Testis (tissue), 3 donors: Measurements from ENCODE around the gene ZFAND6. TPM values are rescaled to one million over a fixed set of nuclear protein-coding genes. Genes with fewer than 3 reads are reported as not detected.

Experiments
- DNase-seq: peaks from one replicate; pipeline ENCODE4 v3.0.0-alpha.2; 2019
- H3K27ac ChIP-seq, 2 donors: fragments of 200-600 bp; sonication (generic); one replicate each; pipeline ENCODE4 v1.5.1; 2019
- H3K27me3 ChIP-seq: fragments of 200-600 bp; sonication (generic); one replicate; pipeline ENCODE4 v1.5.1; 2019
- H3K36me3 ChIP-seq: fragments of 200-600 bp; sonication (generic); one replicate; pipeline ENCODE4 v1.5.1; 2017; ENCODE audit warnings: low read depth; ENCODE audit errors: missing control alignments
- H3K4me1 ChIP-seq: fragments of 200-600 bp; sonication (generic); one replicate; pipeline ENCODE4 v1.5.1; 2019
- H3K4me3 ChIP-seq, 2 donors: fragments of 200-600 bp; sonication (generic); one replicate each; pipeline ENCODE4 v1.5.1; 2017 to 2019
- H3K9me3 ChIP-seq: fragments of 200-600 bp; sonication (generic); one replicate; pipeline ENCODE4 v1.5.1; 2017
- POLR2A ChIP-seq: fragments of 450-650 bp; IDR thresholded peaks from one replicate; pipeline ENCODE4 v1.6.1; 2017; ENCODE audit warnings: antibody characterized with exemption, mild to moderate bottlenecking, moderate library complexity
- WGBS, 2 donors: methylation state at CpG; one replicate each; pipeline ENCODE4 v1.1.5; 2018; 5-methylcytosine and 5-hydroxymethylcytosine counted together
- intact Hi-C: fragments of 100-400 bp; cut with DNase I; formaldehyde crosslinking; loops from one replicate; pipeline ENCODE4 v1.15.1; 2023; ENCODE audit warnings: low total_unique reads
- polyA plus RNA-seq: library from polyadenylated mRNA; stranded (reverse); fragments of 350-450 nt; fragmentation: Illumina TruSeq; extraction: RNeasy Lipid Tissue Mini Kit (QIAGEN cat#74804); gene quantifications from one replicate; pipeline ENCODE4 v1.2.3, GENCODE V29; 2014; ENCODE audit warnings: low read depth, low replicate concordance; ENCODE audit not compliant: insufficient read depth
- total RNA-seq, 2 donors: library from RNA; depleted of rRNA; stranded (reverse); fragments of >200 nt; gene quantifications; one replicate each; pipeline ENCODE4 v1.2.3, GENCODE V29; 2016
- TF ChIP-seq, protein P1 (sequence below), 3 experiments: fragments of 450-650 bp in 2 of 3; fragments of 200-600 bp in 1 of 3; sonication (generic) in 1 of 3; IDR thresholded peaks; one replicate each; pipeline ENCODE4 v1.5.1; 2016 to 2019; ENCODE audit warnings: antibody characterized with exemption in 3 of 3, mild to moderate bottlenecking in 2 of 3, moderate library complexity in 1 of 3

The ZFAND6 gene
- total and polyA plus RNA-seq, 3 donors from 2014 or later, result 220 to 255 (median 251) TPM

DNA sequence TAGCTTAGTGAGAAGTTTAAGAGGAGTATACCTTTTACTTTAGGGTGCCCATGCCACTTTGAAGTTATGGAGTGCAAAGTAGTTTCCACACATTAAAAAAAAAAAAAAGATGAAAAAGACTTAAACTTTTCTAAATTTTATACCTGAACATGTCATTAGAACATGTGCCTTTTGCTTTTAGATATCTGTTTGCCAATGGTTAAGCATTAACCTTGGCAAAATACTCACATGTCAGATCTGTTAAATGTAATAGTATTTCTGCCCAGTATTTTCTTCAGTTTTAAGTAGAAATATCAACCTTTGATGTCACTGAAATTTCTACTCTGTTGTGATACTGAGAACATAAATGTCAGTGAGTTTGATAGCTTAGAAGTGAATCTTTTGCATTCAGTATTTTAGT lies 12.2 kb downstream of the ZFAND6 start:
- intact Hi-C loops, result no loop called here
- Histone ChIP-seq H3K27ac (peak overlapping the region; percentile 9 to 42), H3K9me3 (no peaks in the 10 kb centered on the region), H3K4me3 (no peak overlapping the region), H3K27me3 (no peaks in the 10 kb centered on the region), H3K36me3 (no peaks in the 10 kb centered on the region), H3K4me1 (peaks cover 4% of the 10 kb centered on the region)
- TF ChIP-seq POLR2A, result no peak
- TF ChIP-seq, protein P1, sequence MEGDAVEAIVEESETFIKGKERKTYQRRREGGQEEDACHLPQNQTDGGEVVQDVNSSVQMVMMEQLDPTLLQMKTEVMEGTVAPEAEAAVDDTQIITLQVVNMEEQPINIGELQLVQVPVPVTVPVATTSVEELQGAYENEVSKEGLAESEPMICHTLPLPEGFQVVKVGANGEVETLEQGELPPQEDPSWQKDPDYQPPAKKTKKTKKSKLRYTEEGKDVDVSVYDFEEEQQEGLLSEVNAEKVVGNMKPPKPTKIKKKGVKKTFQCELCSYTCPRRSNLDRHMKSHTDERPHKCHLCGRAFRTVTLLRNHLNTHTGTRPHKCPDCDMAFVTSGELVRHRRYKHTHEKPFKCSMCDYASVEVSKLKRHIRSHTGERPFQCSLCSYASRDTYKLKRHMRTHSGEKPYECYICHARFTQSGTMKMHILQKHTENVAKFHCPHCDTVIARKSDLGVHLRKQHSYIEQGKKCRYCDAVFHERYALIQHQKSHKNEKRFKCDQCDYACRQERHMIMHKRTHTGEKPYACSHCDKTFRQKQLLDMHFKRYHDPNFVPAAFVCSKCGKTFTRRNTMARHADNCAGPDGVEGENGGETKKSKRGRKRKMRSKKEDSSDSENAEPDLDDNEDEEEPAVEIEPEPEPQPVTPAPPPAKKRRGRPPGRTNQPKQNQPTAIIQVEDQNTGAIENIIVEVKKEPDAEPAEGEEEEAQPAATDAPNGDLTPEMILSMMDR (IDR thresholded peaks at IDR 0.05), result no peak
- no peak for DNase-seq

DNA sequence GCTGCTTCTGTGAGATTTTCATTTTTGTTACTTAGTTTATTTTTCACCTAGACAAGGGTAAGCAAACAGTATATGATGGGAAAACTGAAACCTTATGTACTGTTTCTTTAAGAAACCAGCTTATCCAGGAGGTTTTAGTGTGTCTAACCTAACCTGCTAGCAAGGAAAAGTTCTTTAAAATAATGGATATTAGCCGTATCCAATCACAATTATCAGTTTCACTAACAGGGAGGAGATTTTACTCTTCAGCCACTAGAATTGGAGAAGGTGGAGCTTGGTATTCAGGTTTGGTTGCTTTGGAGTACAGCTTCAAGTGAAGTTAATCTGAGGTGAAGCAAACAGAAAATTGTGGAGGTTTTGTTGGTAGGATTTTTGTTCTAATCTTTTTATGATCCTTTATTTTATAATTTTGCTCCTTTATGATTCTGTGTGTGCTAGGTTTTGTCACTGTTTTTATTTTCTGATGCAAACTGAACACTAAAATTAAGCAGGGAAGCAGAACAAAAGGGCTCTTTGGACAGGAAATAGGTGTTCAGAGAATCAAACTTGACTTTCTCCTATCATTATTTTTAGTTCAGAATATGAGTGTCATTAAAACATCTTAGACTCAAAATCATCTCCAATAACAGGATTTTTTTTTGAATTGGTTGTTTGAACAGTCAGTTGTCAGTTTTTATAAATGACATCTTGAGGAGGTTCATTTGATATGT lies 13.0 kb downstream of the ZFAND6 start:
- Histone ChIP-seq H3K27me3 (no peaks in the 10 kb centered on the region), H3K9me3 (no peaks in the 10 kb centered on the region), H3K4me1 (peaks cover 4% of the 10 kb centered on the region), H3K36me3 (no peaks in the 10 kb centered on the region), H3K27ac (peak overlapping the region; percentile 9 to 42), H3K4me3 (peak overlapping the region in 1 of 2 donors; percentile 29)
- WGBS, 2 donors, result 7 to 16% methylated on average over 1 of the region's 1 CpG
- no peak for DNase-seq
- intact Hi-C loops, result no loop called here
- TF ChIP-seq, protein P1 (IDR thresholded peaks at IDR 0.05), result no peak

DNA sequence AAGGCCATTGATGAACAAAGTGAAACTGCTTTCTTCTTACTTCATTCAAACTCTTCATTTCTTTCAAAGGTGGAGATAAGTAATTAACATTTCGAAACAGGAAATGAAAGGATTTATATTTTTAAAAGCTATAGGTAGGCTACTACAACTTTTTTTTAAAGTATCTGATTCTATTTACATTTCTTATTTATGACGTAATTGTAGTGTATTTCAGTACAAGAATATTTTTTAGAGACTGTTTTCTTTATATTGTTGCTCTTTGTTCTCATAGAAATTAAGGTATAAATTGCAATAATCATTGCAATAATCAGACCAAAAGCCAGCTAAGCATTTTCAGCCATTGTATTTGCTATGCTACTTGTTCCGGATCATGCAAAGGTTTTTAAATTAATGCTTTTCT lies 13.7 kb downstream of the ZFAND6 start:
- intact Hi-C loops, result no loop called here
- DNase-seq, result no peak
- H3K9me3 ChIP-seq, result no peaks in the 10 kb centered on the region
- 43 to 46% methylated on average over 3 of the region's 3 CpGs for WGBS, 2 donors
- H3K27me3 ChIP-seq, result no peaks in the 10 kb centered on the region
- H3K4me3 ChIP-seq, result no peak overlapping the region
- H3K36me3 ChIP-seq, result no peaks in the 10 kb centered on the region
- H3K27ac ChIP-seq, result peak overlapping the region in 1 of 2 donors; percentile 42
- H3K4me1 ChIP-seq, result peaks cover 4% of the 10 kb centered on the region
- TF ChIP-seq POLR2A, result no peak
- TF ChIP-seq, protein P1 (IDR thresholded peaks at IDR 0.05), result no peak

DNA sequence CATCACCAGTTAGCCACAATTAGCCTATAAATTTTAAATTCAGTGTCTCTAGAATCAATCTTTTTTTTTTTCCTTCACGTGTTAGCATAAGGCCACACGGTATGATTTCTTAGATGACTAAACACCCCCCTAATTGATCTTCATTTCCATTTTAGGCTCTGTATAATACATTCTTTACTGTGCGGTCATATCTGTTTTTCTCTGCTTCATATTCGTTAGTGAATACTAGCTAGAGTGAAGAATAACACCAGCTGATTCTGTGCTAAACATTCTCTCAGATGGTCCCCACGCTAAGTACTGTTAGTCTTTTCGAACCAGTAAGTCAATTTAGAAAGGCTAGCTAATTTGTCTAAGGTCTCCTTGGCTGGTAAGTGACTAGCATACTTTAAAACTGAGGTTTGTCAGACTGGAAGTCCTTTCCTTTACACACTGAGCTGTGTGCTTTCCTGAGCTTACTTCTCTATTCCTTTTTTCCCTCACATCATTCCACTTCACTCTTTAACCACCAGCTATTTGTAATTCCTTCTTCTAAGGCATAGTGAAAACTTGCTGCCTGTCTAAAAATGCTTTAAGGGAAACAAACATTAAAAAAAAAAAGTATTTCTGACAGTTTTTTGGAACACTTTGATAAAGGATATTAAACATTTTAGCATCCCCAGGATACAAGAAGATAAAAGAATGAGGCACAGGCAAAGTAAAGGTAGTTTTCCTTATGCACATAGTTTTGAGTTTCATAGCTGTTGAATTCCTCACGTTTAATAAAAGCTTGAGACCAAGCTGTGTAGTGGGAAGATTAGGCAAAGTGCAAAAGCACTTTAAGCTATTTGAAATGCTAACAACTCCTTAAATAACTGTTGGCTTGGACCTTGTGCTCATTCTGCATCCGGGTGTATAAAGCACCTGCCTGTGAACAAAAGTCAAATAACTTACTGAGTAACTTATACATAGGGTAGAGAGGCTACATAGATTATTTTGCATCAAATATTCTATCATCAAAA lies 17.1 kb downstream of the ZFAND6 start:
- H3K9me3 ChIP-seq, result no peaks in the 10 kb centered on the region
- intact Hi-C loops, result no loop called here
- peaks cover 3% of the 10 kb centered on the region for H3K36me3 ChIP-seq
- H3K27me3 ChIP-seq, result no peaks in the 10 kb centered on the region
- no peak overlapping the region for H3K27ac ChIP-seq
- H3K4me1 ChIP-seq, result peaks cover 4% of the 10 kb centered on the region
- TF ChIP-seq POLR2A, result no peak
- TF ChIP-seq, protein P1 (IDR thresholded peaks at IDR 0.05), result no peak
- WGBS, 2 donors, result 49 to 57% methylated on average over 8 of the region's 8 CpGs
- H3K4me3 ChIP-seq, result no peak overlapping the region
- no peak for DNase-seq
